ENCODE data around the gene SRRM4. TPM values are rescaled to one million over a fixed set of nuclear protein-coding genes. Genes with fewer than 3 reads are reported as not detected.

The SRRM4 gene
- not detected in 2 replicates for total RNA-seq

DNA sequence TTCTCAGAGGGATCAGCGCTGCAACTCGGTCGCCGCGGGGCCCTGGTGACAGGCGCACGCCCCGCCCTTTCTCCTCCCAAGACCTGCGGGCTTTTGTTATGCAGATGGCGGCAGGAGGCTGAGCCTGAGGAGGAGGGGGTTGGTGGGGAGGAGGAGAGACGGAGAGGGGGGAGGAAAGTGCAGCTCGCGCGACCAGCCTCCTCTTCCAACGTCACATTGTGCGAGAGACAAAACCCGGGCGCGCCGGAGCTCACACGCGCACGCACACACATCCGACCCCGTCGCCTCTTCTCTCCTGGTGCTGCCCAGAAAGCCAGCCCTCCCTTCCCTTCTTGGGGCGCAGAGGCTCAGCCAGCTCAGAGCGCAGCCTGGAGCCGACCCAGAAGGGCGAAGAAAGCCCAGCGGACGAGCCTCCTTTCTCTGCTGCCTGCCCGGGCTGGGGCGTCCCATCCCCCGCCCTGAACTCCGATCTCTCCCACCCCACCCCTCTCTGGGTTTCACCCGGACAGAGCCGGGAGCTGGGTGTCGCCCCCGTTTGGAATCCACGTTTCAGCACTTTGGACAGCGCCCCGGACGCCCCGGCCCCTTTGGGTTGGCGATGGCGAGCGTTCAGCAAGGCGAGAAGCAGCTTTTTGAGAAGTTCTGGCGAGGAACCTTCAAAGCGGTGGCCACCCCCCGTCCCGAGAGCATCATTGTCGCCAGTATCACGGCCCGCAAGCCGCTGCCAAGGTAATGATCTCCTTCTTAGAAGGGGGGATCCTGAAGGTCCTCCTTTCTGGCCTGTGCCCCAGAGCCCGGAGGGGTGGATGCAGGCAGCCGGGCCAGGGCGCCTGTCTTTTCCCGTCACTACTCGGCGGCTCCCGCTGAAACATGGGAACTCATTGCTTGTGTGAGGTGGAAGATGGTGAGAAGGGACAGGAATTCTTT lies at the start of gene SRRM4:
SRRM4 (plus strand) TSS at position 257 of the 927 bp plus-strand sequence; CDS start at position 599, 342 bp downstream.

GRCh38 chr12:119178544-119179334 lies 197.4 kb downstream of the SRRM4 start, which contains the start of gene HSPB8:
Gene HSPB8, plus strand, starts transcription at chr12:119178931. Its CDS starts 382 bp downstream, at chr12:119179313.

Other genes with a start within 250 kb of the SRRM4 start
- gene HSPB8, start 197.4 kb downstream of the SRRM4 start, total RNA-seq, result 10.1 and 10.9 TPM in 2 replicates